Stimulated activated naive B cell treated with anti-CD40 and anti-IgM and Interleukin-4, amounts not matched to agents 10 μg/mL and 1 μg/mL and 100 μg/mL, for 72 hours (primary cell): ENCODE results near the gene WARS2.

Experiments
- ATAC-seq, 2 donors: fragments of 150-1000 bp; cut with Tn5 transposase; replicated peaks; 2 replicates each; pipeline ENCODE4 v1.10.0; 2021; ENCODE audit warnings: moderate library complexity in 1 of 2
- DNase-seq: peaks from one replicate; pipeline ENCODE4 v3.0.0; 2021
- H3K27ac Mint-ChIP-seq: one replicate; pipeline ENCODE4 v1.8.0; 2022; ENCODE audit warnings: mild to moderate bottlenecking, mixed read lengths
- H3K27me3 Mint-ChIP-seq, 2 donors: one replicate each; pipeline ENCODE4 v1.8.0; 2022; ENCODE audit warnings: mixed read lengths in 2 of 2
- H3K36me3 Mint-ChIP-seq, 2 donors: one replicate each; pipeline ENCODE4 v1.8.0; 2022; ENCODE audit warnings: mixed read lengths in 2 of 2, mild to moderate bottlenecking in 1 of 2
- H3K4me1 Mint-ChIP-seq, 2 donors: one replicate each; pipeline ENCODE4 v1.8.0; 2022; ENCODE audit warnings: mixed read lengths in 2 of 2, mild to moderate bottlenecking in 1 of 2
- H3K4me3 Mint-ChIP-seq, 2 donors: one replicate each; pipeline ENCODE4 v1.8.0; 2022; ENCODE audit warnings: mild to moderate bottlenecking in 2 of 2, mixed read lengths in 2 of 2, moderate library complexity in 1 of 2
- H3K9me3 Mint-ChIP-seq, 2 donors: one replicate each; pipeline ENCODE4 v1.8.0; 2022; ENCODE audit warnings: mixed read lengths in 2 of 2, mild to moderate bottlenecking in 1 of 2

Gene WARS2

DNA sequence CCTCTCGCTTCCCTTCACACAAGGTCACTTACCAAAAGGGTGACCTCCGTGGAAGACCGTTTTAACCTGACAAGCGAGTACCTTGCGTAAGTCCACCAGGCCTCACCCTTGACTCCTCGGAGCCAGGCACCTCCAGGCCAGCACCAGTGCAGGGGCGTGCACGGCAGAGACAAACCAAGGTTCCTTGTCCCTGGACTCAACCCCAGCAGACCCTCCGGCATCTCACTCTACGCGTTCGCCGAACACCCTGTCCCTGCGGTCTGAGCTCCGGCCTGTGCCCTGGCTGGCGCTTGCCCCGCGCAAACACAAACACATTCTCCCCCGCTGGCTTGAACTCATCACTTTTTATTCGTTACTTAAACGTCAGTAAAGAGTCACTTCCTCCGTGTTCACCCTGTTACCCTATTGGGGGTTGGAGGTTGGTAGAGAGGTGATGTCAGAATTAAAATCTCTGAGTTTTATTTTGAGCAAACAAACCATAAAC, 156.9 kb downstream of the WARS2 start:
- DNase-seq: no peak
- Mint-ChIP-seq H3K9me3 (peaks cover 3 to 7% of the 10 kb centered on the region in 2 donors), H3K27ac (peak overlapping the region; percentile 51), H3K4me1 (peaks cover 32 to 59% of the 10 kb centered on the region in 2 donors), H3K36me3 (peaks cover 13 to 28% of the 10 kb centered on the region in 2 donors), H3K4me3 (no peak overlapping the region), H3K27me3 (peaks cover 84 to 98% of the 10 kb centered on the region in 2 donors)
- no peak for ATAC-seq

DNA sequence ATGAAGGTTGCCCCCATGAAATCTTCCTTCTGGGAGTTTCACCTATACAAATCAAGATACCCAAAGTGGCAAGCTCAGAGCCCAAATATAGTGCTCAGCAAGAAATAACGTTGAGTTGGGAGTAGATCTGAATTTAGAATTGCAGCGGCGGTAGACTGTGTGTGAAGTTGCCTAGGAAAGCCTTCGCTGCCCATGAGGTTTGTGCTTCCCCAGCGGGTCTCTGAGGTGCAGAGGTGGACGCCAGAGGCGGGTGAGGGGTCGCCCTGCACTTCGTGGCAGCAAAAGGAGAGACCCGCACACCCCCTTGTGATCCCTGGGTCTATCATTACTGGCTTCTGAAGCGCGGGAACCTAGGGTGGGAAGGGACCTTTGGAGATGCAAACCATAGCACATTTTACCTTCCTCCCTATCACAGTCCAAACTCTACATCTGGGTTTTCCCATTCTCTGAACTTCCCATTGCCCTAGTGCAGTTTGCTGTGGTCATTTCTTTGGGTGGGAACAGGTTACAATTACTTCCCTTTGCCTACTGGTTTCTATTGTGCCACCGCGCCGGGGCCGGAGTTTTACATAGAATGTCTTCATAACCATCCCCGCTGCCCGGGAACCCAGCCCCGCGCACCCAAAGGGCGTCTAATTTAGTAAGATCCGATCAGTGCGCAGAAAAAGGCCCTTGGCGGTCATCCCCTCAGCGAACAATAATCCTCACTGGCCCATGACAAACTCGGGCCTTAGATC, 157.5 kb downstream of the WARS2 start:
- peak overlapping the region in 1 of 2 donors; percentile 14 for H3K4me3 Mint-ChIP-seq
- ATAC-seq (no peak), DNase-seq (no peak)
- peaks cover 3 to 7% of the 10 kb centered on the region in 2 donors for H3K9me3 Mint-ChIP-seq
- H3K27me3 Mint-ChIP-seq: peaks cover 78 to 98% of the 10 kb centered on the region in 2 donors
- H3K4me1 Mint-ChIP-seq: peaks cover 30 to 56% of the 10 kb centered on the region in 2 donors
- no peak overlapping the region for H3K27ac Mint-ChIP-seq
- H3K36me3 Mint-ChIP-seq: peaks cover 13 to 27% of the 10 kb centered on the region in 2 donors

DNA sequence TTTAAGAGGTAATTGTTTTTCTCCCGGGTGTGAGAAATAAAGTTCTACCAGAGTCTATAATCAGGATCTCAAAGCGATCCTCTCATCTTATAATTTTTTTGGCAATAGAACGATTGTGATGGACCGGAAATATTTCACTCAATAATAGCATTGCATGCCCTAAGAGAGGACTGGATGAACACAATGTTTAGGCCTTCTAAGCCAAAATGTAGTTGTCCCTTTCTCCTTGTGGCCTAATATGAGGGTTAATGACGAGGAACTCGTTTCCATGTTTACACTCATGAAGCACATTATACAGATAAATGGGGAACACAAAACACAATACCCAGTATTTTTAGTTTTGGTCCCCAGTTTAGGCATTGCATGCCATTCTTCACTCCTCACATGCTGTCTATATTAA, 158.2 kb downstream of the WARS2 start:
- H3K27ac Mint-ChIP-seq: no peak overlapping the region
- peaks cover 3 to 7% of the 10 kb centered on the region in 2 donors for H3K9me3 Mint-ChIP-seq
- ATAC-seq: no peak
- no peak for DNase-seq
- H3K4me3 Mint-ChIP-seq: no peak overlapping the region
- peaks cover 28 to 49% of the 10 kb centered on the region in 2 donors for H3K4me1 Mint-ChIP-seq
- H3K27me3 Mint-ChIP-seq: peaks cover 74 to 98% of the 10 kb centered on the region in 2 donors
- peaks cover 13 to 24% of the 10 kb centered on the region in 2 donors for H3K36me3 Mint-ChIP-seq

- Mint-ChIP-seq H3K36me3 (peaks cover 13 to 21% of the 10 kb centered on the region in 2 donors), H3K27me3 (peaks cover 69 to 94% of the 10 kb centered on the region in 2 donors), H3K27ac (no peak overlapping the region), H3K4me1 (peaks cover 21 to 40% of the 10 kb centered on the region in 2 donors), H3K4me3 (no peak overlapping the region), H3K9me3 (peaks cover 3 to 7% of the 10 kb centered on the region in 2 donors)
- ATAC-seq (no peak), DNase-seq (no peak)
Measured at GRCh38 chr1:118981436-118981835, 159.0 kb downstream of the WARS2 start.
